Measurements from ENCODE around the gene SIGLEC15. TPM values are rescaled to one million over a fixed set of nuclear protein-coding genes. Genes with fewer than 3 reads are reported as not detected.

SIGLEC15 gene
- total and polyA plus RNA-seq, 2 donors from 2014 or later, result 1.2 TPM; not detected in 1

DNA sequence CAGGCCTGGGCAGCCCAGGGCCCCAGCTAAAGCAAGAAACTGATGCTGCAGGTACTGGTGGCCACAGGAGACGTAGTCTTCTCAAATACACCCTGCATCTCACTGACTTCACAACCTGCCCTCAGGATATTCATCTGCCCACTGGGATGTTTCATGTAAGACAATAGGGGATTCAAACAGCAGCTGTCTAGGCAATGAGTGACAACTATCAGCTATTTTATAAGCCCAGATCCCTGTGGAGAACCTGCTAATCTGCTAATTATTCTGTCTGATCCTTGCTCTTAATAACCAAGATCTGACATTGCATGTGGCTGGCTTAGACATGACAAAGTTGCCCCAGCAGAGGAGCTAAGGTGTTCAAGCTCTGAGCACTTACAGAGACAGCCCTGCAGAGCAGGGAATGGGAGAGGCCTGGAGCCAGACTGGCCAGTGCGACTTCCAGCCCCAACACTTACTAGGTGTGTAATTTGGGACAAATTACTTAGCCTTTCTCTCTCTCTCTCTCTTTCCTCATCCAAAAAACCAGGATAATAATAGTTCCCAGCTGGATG is 28.6 kb downstream of the SIGLEC15 start:
- FAIRE-seq, result no peak
- Histone ChIP-seq H3K4me3 (ENCODE audit: low read length in 3 of 3) (no peak overlapping the region), H3K27ac (ENCODE audit: low read depth in 2 of 2, low read length in 2 of 2) (no peak overlapping the region), H3K36me3 (ENCODE audit: control insufficient read depth in 2 of 3, insufficient read depth in 3 of 3, low read length in 3 of 3) (peaks cover 2 to 57% (median 45%) of the 10 kb centered on the region in 3 donors), H3K9ac (ENCODE audit: low read length in 3 of 3) (no peak overlapping the region), H3K9me3 (ENCODE audit: control insufficient read depth in 2 of 3, insufficient read depth in 1 of 3, low read length in 3 of 3) (no peaks in the 10 kb centered on the region), H3K4me1 (ENCODE audit: control insufficient read depth in 2 of 3, insufficient read depth in 2 of 3, low read depth in 1 of 3, low read length in 3 of 3) (peaks cover 0 to under 1% (median 0%) of the 10 kb centered on the region in 3 donors), H3K27me3 (ENCODE audit: control insufficient read depth, insufficient read depth, low read length) (no peaks in the 10 kb centered on the region)
- DNase-seq, result no peak
- intact Hi-C loops (cut with DNase I), result no loop called here
- TF ChIP-seq, protein P1, sequence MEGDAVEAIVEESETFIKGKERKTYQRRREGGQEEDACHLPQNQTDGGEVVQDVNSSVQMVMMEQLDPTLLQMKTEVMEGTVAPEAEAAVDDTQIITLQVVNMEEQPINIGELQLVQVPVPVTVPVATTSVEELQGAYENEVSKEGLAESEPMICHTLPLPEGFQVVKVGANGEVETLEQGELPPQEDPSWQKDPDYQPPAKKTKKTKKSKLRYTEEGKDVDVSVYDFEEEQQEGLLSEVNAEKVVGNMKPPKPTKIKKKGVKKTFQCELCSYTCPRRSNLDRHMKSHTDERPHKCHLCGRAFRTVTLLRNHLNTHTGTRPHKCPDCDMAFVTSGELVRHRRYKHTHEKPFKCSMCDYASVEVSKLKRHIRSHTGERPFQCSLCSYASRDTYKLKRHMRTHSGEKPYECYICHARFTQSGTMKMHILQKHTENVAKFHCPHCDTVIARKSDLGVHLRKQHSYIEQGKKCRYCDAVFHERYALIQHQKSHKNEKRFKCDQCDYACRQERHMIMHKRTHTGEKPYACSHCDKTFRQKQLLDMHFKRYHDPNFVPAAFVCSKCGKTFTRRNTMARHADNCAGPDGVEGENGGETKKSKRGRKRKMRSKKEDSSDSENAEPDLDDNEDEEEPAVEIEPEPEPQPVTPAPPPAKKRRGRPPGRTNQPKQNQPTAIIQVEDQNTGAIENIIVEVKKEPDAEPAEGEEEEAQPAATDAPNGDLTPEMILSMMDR (IDR thresholded peaks at IDR 0.05; ENCODE audit: borderline replicate concordance, extremely low read depth, insufficient read depth), result no peak

DNA sequence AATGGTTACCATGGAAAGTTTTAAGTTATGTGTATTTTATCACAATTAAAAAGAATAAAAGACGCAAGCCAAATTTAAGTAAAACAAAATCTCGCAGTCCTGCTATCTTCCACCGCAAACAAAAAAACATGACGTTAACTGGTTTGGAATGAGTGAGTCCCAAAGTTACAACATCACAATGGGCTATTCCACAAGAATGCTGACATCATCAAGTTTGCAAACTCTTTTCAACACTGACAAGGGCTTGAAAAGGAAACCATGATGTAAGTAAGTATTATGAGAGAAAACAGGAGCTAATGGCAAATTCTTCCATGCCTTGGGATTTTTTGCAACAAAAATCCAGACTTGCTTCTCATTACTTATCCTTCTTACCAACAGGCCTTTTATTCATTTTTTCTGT is 31.1 kb downstream of the SIGLEC15 start:
- FAIRE-seq, result no peak
- H3K4me1 ChIP-seq (ENCODE audit: control insufficient read depth in 2 of 3, insufficient read depth in 2 of 3, low read depth in 1 of 3, low read length in 3 of 3), result peaks cover 0 to 2% (median 0%) of the 10 kb centered on the region in 3 donors
- TF ChIP-seq, protein P1 (IDR thresholded peaks at IDR 0.05; ENCODE audit: borderline replicate concordance, extremely low read depth, insufficient read depth), result no peak
- H3K27ac ChIP-seq (ENCODE audit: low read depth in 2 of 2, low read length in 2 of 2), result no peak overlapping the region
- no peaks in the 10 kb centered on the region for H3K27me3 ChIP-seq (ENCODE audit: control insufficient read depth, insufficient read depth, low read length)
- no peak for DNase-seq
- no peaks in the 10 kb centered on the region for H3K9me3 ChIP-seq (ENCODE audit: control insufficient read depth in 2 of 3, insufficient read depth in 1 of 3, low read length in 3 of 3)
- H3K36me3 ChIP-seq (ENCODE audit: control insufficient read depth in 2 of 3, insufficient read depth in 3 of 3, low read length in 3 of 3), result peaks cover 2 to 67% (median 48%) of the 10 kb centered on the region in 3 donors
- no peak overlapping the region for H3K4me3 ChIP-seq (ENCODE audit: low read length in 3 of 3)
- no peak overlapping the region for H3K9ac ChIP-seq (ENCODE audit: low read length in 3 of 3)
- intact Hi-C loops (cut with DNase I), result no loop called here

DNA sequence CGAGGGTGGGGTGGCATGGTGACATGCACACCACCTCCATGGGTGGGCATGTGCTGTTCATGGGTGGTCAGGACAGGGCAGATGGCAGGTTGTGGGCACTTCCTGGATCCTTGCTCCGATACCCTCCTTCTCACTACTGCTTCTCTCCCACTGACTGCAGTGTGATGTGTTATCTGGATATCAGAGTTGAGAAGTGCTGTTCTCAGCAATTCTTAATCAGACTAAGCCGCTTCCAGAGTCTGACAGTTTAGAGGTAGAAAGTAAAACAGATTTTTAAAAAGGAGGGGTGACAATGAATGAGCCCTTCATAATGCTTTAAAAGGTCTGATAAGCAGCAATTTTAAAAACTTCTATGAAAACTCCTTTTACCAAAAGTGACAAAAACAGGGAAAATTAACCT is 33.9 kb downstream of the SIGLEC15 start:
- FAIRE-seq (no peak), DNase-seq (no peak)
- no peak overlapping the region for H3K9ac ChIP-seq (ENCODE audit: low read length in 3 of 3)
- intact Hi-C loops (cut with DNase I), result no loop called here
- H3K36me3 ChIP-seq (ENCODE audit: control insufficient read depth in 2 of 3, insufficient read depth in 3 of 3, low read length in 3 of 3), result peaks cover 2 to 57% (median 36%) of the 10 kb centered on the region in 3 donors
- TF ChIP-seq, protein P1 (IDR thresholded peaks at IDR 0.05; ENCODE audit: borderline replicate concordance, extremely low read depth, insufficient read depth), result no peak
- peaks cover 0 to 2% (median 0%) of the 10 kb centered on the region in 3 donors for H3K4me1 ChIP-seq (ENCODE audit: control insufficient read depth in 2 of 3, insufficient read depth in 2 of 3, low read depth in 1 of 3, low read length in 3 of 3)
- H3K27me3 ChIP-seq (ENCODE audit: control insufficient read depth, insufficient read depth, low read length), result no peaks in the 10 kb centered on the region
- peak overlapping the region in 1 of 2 donors; percentile 9 for H3K27ac ChIP-seq (ENCODE audit: low read depth in 2 of 2, low read length in 2 of 2)
- no peak overlapping the region for H3K4me3 ChIP-seq (ENCODE audit: low read length in 3 of 3)
- H3K9me3 ChIP-seq (ENCODE audit: control insufficient read depth in 2 of 3, insufficient read depth in 1 of 3, low read length in 3 of 3), result no peaks in the 10 kb centered on the region

DNA sequence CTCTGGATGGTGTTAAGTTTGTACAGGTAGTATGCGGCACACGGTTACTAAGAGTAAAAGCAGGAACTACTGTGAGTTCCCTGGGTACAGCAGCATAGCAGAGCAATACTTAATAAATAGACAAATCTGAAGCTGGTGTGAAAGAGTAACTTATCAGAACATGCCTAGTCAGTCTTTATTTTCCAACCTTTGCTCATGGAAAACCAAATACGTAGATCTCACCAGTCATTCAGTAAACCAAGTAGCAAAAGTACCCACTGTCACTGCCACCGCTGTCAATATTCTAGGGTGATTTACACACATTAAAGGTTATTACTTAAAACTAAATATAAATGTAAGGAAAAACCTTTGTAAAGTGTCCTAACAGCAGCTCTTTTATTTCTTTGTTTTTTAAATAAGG is 35.0 kb downstream of the SIGLEC15 start:
- intact Hi-C loops (cut with DNase I), result no loop called here
- H3K4me1 ChIP-seq (ENCODE audit: control insufficient read depth in 2 of 3, insufficient read depth in 2 of 3, low read depth in 1 of 3, low read length in 3 of 3), result peaks cover 0 to 2% (median 0%) of the 10 kb centered on the region in 3 donors
- no peaks in the 10 kb centered on the region for H3K9me3 ChIP-seq (ENCODE audit: control insufficient read depth in 2 of 3, insufficient read depth in 1 of 3, low read length in 3 of 3)
- TF ChIP-seq, protein P1 (IDR thresholded peaks at IDR 0.05; ENCODE audit: borderline replicate concordance, extremely low read depth, insufficient read depth), result no peak
- no peaks in the 10 kb centered on the region for H3K27me3 ChIP-seq (ENCODE audit: control insufficient read depth, insufficient read depth, low read length)
- FAIRE-seq (no peak), DNase-seq (no peak)
- H3K9ac ChIP-seq (ENCODE audit: low read length in 3 of 3), result no peak overlapping the region
- H3K4me3 ChIP-seq (ENCODE audit: low read length in 3 of 3), result no peak overlapping the region
- H3K27ac ChIP-seq (ENCODE audit: low read depth in 2 of 2, low read length in 2 of 2), result peak overlapping the region in 1 of 2 donors; percentile 19
- peaks cover 8 to 55% (median 35%) of the 10 kb centered on the region in 3 donors for H3K36me3 ChIP-seq (ENCODE audit: control insufficient read depth in 2 of 3, insufficient read depth in 3 of 3, low read length in 3 of 3)
